OCI-LY1 (cell line): ENCODE data around the gene EFHD2.

Source experiments
- H2AFZ ChIP-seq: fragments of 200-600 bp; sonication (generic), shearing (Covaris generic); 2 replicates; pipeline ENCODE4 v1.6.0; 2014; ENCODE audit warnings: antibody characterized with exemption, mild to moderate bottlenecking, low read length
- H3F3A ChIP-seq: fragments of 200-600 bp; sonication (generic), shearing (Covaris generic); 2 replicates; pipeline ENCODE4 v1.6.0; 2014; ENCODE audit warnings: mild to moderate bottlenecking, antibody characterized with exemption, low read length, moderate library complexity; ENCODE audit not compliant: insufficient read depth
- H3K27ac ChIP-seq: fragments of 200-600 bp; sonication (generic); 2 replicates; pipeline ENCODE4 v1.5.1; 2014; ENCODE audit warnings: low read length, mixed run types, mild to moderate bottlenecking, low read depth; ENCODE audit not compliant: poor library complexity, severe bottlenecking
- H3K27me3 ChIP-seq: fragments of 200-600 bp; sonication (generic); 2 replicates; pipeline ENCODE4 v1.6.0; 2014; ENCODE audit warnings: antibody characterized with exemption, mild to moderate bottlenecking, low read length, moderate library complexity; ENCODE audit not compliant: insufficient read depth
- H3K36me3 ChIP-seq: fragments of 200-600 bp; sonication (generic); 2 replicates; pipeline ENCODE4 v1.6.1; 2014; ENCODE audit warnings: mild to moderate bottlenecking, antibody characterized with exemption, low read length, moderate library complexity, mixed read lengths; ENCODE audit not compliant: insufficient read depth
- H3K4me1 ChIP-seq: fragments of 200-600 bp; sonication (generic); 2 replicates; pipeline ENCODE4 v1.5.1; 2014; ENCODE audit warnings: mild to moderate bottlenecking, low read length, moderate library complexity; ENCODE audit not compliant: insufficient read depth, severe bottlenecking
- H3K4me2 ChIP-seq: fragments of 200-600 bp; sonication (generic), shearing (Covaris generic); 2 replicates; pipeline ENCODE4 v1.6.1; 2014; ENCODE audit warnings: low read length
- H3K4me3 ChIP-seq: fragments of 200-600 bp; sonication (generic); 2 replicates; pipeline ENCODE4 v1.5.1; 2014; ENCODE audit warnings: low read length, low read depth, mild to moderate bottlenecking, mixed read lengths; ENCODE audit not compliant: poor library complexity, severe bottlenecking
- H3K79me2 ChIP-seq: fragments of 200-600 bp; shearing (Covaris generic); 2 replicates; pipeline ENCODE4 v1.6.1; 2016; ENCODE audit warnings: mixed run types, low read length, mixed read lengths; ENCODE audit not compliant: insufficient read depth
- H3K9ac ChIP-seq: fragments of 200-600 bp; sonication (generic), shearing (Covaris generic); 2 replicates; pipeline ENCODE4 v1.6.1; 2014; ENCODE audit warnings: mild to moderate bottlenecking, low read length, mixed read lengths
- H3K9me2 ChIP-seq: fragments of 200-600 bp; sonication (generic), shearing (Covaris generic); 2 replicates; pipeline ENCODE4 v1.6.1; 2014; ENCODE audit warnings: low read depth, mild to moderate bottlenecking, low read length, mixed read lengths
- H3K9me3 ChIP-seq: fragments of 200-600 bp; shearing (Covaris generic); 2 replicates; pipeline ENCODE4 v1.6.1; 2014; ENCODE audit warnings: low read length, mixed read lengths
- H4K20me1 ChIP-seq: fragments of 200-600 bp; sonication (generic), shearing (Covaris generic); 2 replicates; pipeline ENCODE4 v1.6.0; 2016; ENCODE audit warnings: mild to moderate bottlenecking, low read length; ENCODE audit not compliant: insufficient read depth
- CTCF ChIP-seq: fragments of 200-600 bp; sonication (generic), shearing (Covaris generic); IDR thresholded peaks from 2 replicates; pipeline ENCODE4 v1.5.1; 2017; ENCODE audit warnings: mild to moderate bottlenecking, antibody characterized with exemption, low read length, moderate library complexity, mixed read lengths
- EZH2 ChIP-seq: fragments of 200-600 bp; sonication (generic), shearing (Covaris generic); IDR thresholded peaks from 2 replicates; pipeline ENCODE4 v1.8.0; 2017; ENCODE audit warnings: borderline replicate concordance, mixed run types, mild to moderate bottlenecking, antibody characterized with exemption, low read length, moderate library complexity, mixed read lengths

Gene EFHD2

GRCh38 chr1:15417059-15417934, 7.6 kb downstream of the EFHD2 start:
- H3K4me1 ChIP-seq = no peaks in the 10 kb centered on the region
- H3K36me3 ChIP-seq = peaks cover 5% of the 10 kb centered on the region
- no peaks in the 10 kb centered on the region for H4K20me1 ChIP-seq
- no peaks in the 10 kb centered on the region for H3K9me3 ChIP-seq
- H3K4me2 ChIP-seq = no peak overlapping the region
- no peaks in the 10 kb centered on the region for H3K79me2 ChIP-seq
- H3K4me3 ChIP-seq = no peak overlapping the region
- no peaks in the 10 kb centered on the region for H3K27me3 ChIP-seq
- H2AFZ ChIP-seq = no peak overlapping the region
- TF ChIP-seq EZH2 (no peak), CTCF (no peak)
- H3K27ac ChIP-seq = no peak overlapping the region
- no peak overlapping the region for H3K9ac ChIP-seq
- no peaks in the 10 kb centered on the region for H3K9me2 ChIP-seq
- H3F3A ChIP-seq = no peaks in the 10 kb centered on the region

GRCh38 chr1:15418806-15419515, 9.3 kb downstream of the EFHD2 start:
- no peak overlapping the region for H2AFZ ChIP-seq
- H3K9ac ChIP-seq = no peak overlapping the region
- H4K20me1 ChIP-seq = no peaks in the 10 kb centered on the region
- peaks cover 5% of the 10 kb centered on the region for H3K36me3 ChIP-seq
- no peak overlapping the region for H3K4me2 ChIP-seq
- H3F3A ChIP-seq = no peaks in the 10 kb centered on the region
- no peak overlapping the region for H3K4me3 ChIP-seq
- no peaks in the 10 kb centered on the region for H3K27me3 ChIP-seq
- no peaks in the 10 kb centered on the region for H3K9me2 ChIP-seq
- no peaks in the 10 kb centered on the region for H3K9me3 ChIP-seq
- no peaks in the 10 kb centered on the region for H3K79me2 ChIP-seq
- no peak overlapping the region for H3K27ac ChIP-seq
- H3K4me1 ChIP-seq = no peaks in the 10 kb centered on the region
- TF ChIP-seq EZH2 (no peak), CTCF (no peak)

GRCh38 chr1:15420853-15421465, 11.3 kb downstream of the EFHD2 start:
- Histone ChIP-seq H3F3A (no peaks in the 10 kb centered on the region), H3K9me2 (no peaks in the 10 kb centered on the region), H3K27me3 (no peaks in the 10 kb centered on the region), H4K20me1 (no peaks in the 10 kb centered on the region), H3K4me1 (no peaks in the 10 kb centered on the region), H2AFZ (no peak overlapping the region), H3K27ac (no peak overlapping the region), H3K4me2 (no peak overlapping the region), H3K9ac (no peak overlapping the region), H3K79me2 (no peaks in the 10 kb centered on the region), H3K36me3 (peaks cover 5% of the 10 kb centered on the region), H3K4me3 (no peak overlapping the region), H3K9me3 (no peaks in the 10 kb centered on the region)
- TF ChIP-seq CTCF (peak; percentile 12; the same call in 1 of the 2 replicates), EZH2 (no peak)
